Skeletal muscle cell (primary cell): ENCODE measurements around the gene CHST8.
"Not testable (repeated sequence)": the region's sequence is repeated elsewhere in the genome, so short reads cannot be mapped to it uniquely, and the experiment has no call there.

Source experiments
- DNase-seq: peaks from one replicate; pipeline ENCODE4 v3.0.0-alpha.2; 2010; ENCODE audit warnings: low read depth
- H3K4me3 ChIP-seq: 2 replicates; pipeline ENCODE4 v1.5.1; 2011; ENCODE audit warnings: low read depth, mild to moderate bottlenecking, control low read depth, low read length, moderate library complexity

Gene CHST8

GRCh38 chr19:33638167-33639034, 16.6 kb downstream of the CHST8 start:
- no peak for DNase-seq

DNA sequence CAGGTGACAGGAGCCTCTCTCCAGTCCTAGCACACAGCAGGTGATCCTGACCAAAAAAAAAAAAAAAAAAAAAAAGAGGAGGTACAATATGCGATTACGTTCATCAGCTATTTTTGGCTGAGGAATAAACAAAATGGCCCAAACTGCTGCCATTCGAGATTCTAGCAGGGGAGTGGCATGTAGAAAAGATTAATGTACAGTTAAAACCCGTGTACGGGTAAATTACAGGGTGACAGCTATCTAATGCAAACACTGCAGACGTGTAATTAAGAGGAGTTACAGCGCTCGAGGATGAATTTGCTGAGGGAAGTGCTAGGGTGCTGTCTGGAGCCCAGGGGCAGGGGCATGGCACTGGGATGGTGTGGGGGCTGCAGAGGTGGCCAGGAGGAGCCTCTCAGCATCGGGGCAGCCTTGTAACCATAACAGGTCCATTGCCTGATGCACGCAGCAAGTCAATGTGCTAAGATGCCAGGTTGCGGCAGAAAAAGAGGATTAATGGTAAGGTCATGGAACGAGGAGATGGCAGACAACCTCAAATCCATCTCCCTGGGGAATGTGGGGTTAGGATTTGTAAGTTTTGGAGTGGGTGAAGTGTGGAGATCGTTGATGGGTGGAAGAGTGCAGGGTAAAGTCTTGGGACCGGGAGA, 17.4 kb downstream of the CHST8 start:
- DNase-seq, result no peak
- no peak overlapping the region for H3K4me3 ChIP-seq

More at GRCh38 chr19:33638167-33639034, 16.6 kb downstream of the CHST8 start:
- no peak overlapping the region for H3K4me3 ChIP-seq

DNA sequence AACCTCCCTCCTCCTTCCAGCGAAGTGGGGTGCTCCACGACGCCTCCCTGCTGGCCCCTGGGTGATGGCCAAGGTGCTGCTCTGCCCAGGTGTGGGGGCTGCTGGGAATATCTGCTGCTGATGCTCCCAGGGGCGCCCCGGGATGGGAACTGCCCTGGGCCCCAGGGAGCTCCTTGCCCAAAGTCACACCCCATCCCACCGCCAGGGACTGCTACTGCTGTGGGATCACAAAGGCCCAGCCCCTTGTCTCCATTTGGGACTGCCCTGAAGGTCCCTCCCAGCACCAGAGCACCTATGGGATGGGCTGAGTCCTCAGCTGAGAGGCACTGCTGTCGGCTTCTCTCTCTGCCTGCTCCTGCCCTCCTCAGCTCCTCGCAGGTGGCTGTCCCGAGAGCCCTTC, 19.0 kb downstream of the CHST8 start:
- DNase-seq, result no peak
- no peak overlapping the region for H3K4me3 ChIP-seq

DNA sequence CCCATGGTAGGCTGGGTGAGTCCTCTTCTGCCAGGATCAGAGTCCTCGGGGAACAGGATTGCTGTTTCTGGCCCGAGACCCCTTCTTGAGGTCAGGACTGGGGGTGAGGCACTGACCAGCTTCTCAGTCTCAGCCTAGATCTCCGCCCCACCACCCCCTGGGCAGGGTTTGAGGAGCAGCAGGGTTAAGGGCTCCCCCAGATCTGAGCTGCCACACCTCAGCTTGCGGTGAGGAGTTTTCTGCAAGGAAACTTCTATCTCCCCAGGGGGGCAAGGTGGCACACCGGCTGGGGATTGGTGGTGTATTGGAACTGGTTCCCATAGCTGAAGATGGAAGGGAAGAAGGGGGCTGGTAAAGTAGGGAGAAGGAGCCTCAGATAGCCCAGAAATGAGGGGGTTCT, 19.5 kb downstream of the CHST8 start:
- H3K4me3 ChIP-seq, result no peak overlapping the region
- DNase-seq, result no peak

GRCh38 chr19:33641956-33642498, 20.3 kb downstream of the CHST8 start:
- DNase-seq, result no peak
- H3K4me3 ChIP-seq, result no peak overlapping the region

GRCh38 chr19:33644284-33644836, 22.6 kb downstream of the CHST8 start:
- H3K4me3 ChIP-seq, result no peak overlapping the region
- DNase-seq, result no peak

GRCh38 chr19:33646306-33646705, 24.6 kb downstream of the CHST8 start:
- H3K4me3 ChIP-seq, result no peak overlapping the region
- DNase-seq, result no peak

DNA sequence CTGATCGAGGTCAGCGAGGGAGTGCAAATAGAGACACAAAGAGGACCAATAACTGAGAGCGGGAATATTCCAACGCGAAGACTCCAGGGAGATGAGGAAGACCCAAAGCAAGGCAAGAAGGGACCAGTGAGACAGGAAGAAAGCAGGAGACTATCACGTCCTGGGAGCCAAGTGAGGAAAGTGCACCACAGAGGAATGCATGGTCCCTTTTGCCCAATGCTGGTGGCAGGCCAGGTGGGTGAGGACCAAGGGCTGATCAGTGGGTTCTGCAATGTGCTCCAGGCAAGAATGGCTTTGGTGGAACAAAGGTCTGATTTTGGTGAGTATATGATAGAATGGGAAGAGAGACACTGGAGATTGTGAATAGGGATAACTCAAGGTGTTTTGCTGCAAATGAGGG, 25.4 kb downstream of the CHST8 start:
- DNase-seq, result no peak
- H3K4me3 ChIP-seq, result no peak overlapping the region

- no peak for DNase-seq
- no peak overlapping the region for H3K4me3 ChIP-seq
Measured at GRCh38 chr19:33649627-33650305, 28.0 kb downstream of the CHST8 start.

GRCh38 chr19:33653684-33654083, 31.9 kb downstream of the CHST8 start:
- H3K4me3 ChIP-seq, result no peak overlapping the region
- no peak for DNase-seq

GRCh38 chr19:33654840-33655508, 33.2 kb downstream of the CHST8 start:
- no peak overlapping the region for H3K4me3 ChIP-seq
- no peak for DNase-seq

DNA sequence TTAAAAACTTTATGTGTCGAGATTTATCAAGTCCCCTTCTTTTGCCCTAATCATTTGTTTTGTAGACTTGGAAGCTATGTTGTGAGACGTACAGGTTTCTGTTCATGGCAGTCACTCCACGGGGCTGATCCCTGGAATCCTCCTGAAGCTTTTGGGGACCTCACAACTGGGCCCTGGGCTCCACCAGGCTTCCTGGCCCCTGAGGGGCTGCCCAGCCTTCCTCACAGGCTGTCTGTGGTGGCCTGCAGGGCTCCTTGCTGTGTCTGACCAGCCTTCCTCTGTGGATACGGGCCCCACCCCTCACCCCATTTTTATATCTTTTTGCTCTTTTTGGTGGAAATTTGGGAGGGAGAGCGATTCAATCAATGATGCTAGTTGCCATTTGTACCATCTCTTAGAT, 38.1 kb downstream of the CHST8 start:
- DNase-seq, result no peak
- no peak overlapping the region for H3K4me3 ChIP-seq

GRCh38 chr19:33660410-33661124, 38.8 kb downstream of the CHST8 start:
- no peak overlapping the region for H3K4me3 ChIP-seq
- no peak for DNase-seq

DNA sequence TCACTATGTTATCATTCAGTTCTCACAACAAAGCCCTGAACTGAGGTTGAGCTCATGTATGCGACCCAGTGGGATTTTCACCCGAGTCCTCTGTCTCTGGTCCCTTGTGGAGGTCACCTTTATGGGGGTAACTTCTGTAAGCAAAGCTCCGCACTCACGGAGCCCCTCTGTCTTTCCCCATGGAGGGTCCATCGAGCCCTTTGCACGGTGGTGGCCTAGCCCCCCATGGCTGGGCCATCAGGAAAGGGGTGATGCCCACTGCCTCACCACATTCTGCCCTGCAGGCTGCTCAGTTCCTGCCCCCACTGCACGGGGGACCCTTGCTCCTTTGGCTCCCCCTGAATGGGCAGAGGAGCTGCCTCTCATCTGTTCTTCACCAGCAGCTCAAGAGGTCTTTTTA, 39.6 kb downstream of the CHST8 start:
- no peak overlapping the region for H3K4me3 ChIP-seq
- no peak for DNase-seq

- H3K4me3 ChIP-seq, result no peak overlapping the region
- DNase-seq, result no peak
Measured at GRCh38 chr19:33662391-33663092, 40.8 kb downstream of the CHST8 start.

DNA sequence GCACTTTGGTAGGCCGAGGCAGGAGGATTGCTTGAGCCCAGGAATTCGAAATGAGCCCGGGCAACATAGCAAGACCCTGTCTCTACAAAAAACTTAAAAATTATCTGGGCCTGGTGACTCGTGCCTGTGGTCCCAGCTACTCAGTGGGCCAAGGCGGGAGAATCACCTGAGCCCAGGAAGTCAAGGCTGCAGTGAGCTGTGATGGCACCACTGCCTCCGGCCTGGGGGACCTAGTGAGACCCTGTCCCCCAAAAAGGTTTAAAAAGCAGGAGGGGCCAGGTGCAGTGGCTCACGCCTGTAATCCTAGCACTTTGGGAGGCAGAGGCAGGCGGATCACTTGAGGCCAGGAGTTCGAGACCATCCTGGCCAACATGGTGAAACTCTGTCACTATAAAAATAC, 41.6 kb downstream of the CHST8 start:
- not testable (repeated sequence) for H3K4me3 ChIP-seq, DNase-seq

GRCh38 chr19:33664744-33665143, 43.0 kb downstream of the CHST8 start:
- H3K4me3 ChIP-seq, result no peak overlapping the region
- DNase-seq, result no peak
